HPDE6-E6E7 (cell line): ENCODE measurements around the gene PLEKHG4B.
"Not testable (repeated sequence)": the region's sequence is repeated elsewhere in the genome, so short reads cannot be mapped to it uniquely, and the experiment has no call there.

Experiments
- DNase-seq: peaks from one replicate; pipeline ENCODE4 v3.0.0; 2011; ENCODE audit warnings: missing footprints; ENCODE audit errors: extremely low spot score

The PLEKHG4B gene

GRCh38 chr5:156411-157072 lies 64.6 kb downstream of the PLEKHG4B start:
- DNase-seq, result no peak

- DNase-seq, result no peak
Observed at GRCh38 chr5:157126-157715, 65.3 kb downstream of the PLEKHG4B start.

- no peak for DNase-seq
Observed at GRCh38 chr5:157801-158200, 65.8 kb downstream of the PLEKHG4B start.

- no peak for DNase-seq
Observed at GRCh38 chr5:158807-159447, 67.0 kb downstream of the PLEKHG4B start.

- DNase-seq, result no peak
Observed at GRCh38 chr5:159448-160172, 67.6 kb downstream of the PLEKHG4B start.

- DNase-seq, result no peak
Observed at GRCh38 chr5:160173-160510, 68.2 kb downstream of the PLEKHG4B start.

GRCh38 chr5:160921-161802 lies 69.2 kb downstream of the PLEKHG4B start:
- DNase-seq, result no peak

- no peak for DNase-seq
Observed at GRCh38 chr5:161803-162110, 69.8 kb downstream of the PLEKHG4B start.

GRCh38 chr5:162190-162564 lies 70.2 kb downstream of the PLEKHG4B start:
- DNase-seq, result no peak

GRCh38 chr5:162565-163337 lies 70.8 kb downstream of the PLEKHG4B start:
- DNase-seq, result no peak

- no peak for DNase-seq
Observed at GRCh38 chr5:163338-163620, 71.3 kb downstream of the PLEKHG4B start.

- DNase-seq, result no peak
Observed at GRCh38 chr5:163841-164240, 71.9 kb downstream of the PLEKHG4B start.

GRCh38 chr5:164244-164643 lies 72.3 kb downstream of the PLEKHG4B start:
- DNase-seq, result no peak

- DNase-seq, result not testable (repeated sequence)
Observed at GRCh38 chr5:164783-165182, 72.8 kb downstream of the PLEKHG4B start.

- DNase-seq, result no peak
Observed at GRCh38 chr5:166441-167372, 74.7 kb downstream of the PLEKHG4B start.

GRCh38 chr5:167511-167910 lies 75.5 kb downstream of the PLEKHG4B start:
- no peak for DNase-seq

GRCh38 chr5:167982-168660 lies 76.2 kb downstream of the PLEKHG4B start:
- peak; percentile 31 for DNase-seq

- DNase-seq, result no peak
Observed at GRCh38 chr5:169071-169727, 77.2 kb downstream of the PLEKHG4B start.

GRCh38 chr5:169728-170094 lies 77.7 kb downstream of the PLEKHG4B start:
- DNase-seq, result no peak
